ENCODE results near the gene PTTG1. TPM values are rescaled to one million over a fixed set of nuclear protein-coding genes. Genes with fewer than 3 reads are reported as not detected.

The PTTG1 gene
- total and polyA plus RNA-seq, 8 donors = 2.3 to 104 (median 23.9) TPM; not detected in 1

DNA sequence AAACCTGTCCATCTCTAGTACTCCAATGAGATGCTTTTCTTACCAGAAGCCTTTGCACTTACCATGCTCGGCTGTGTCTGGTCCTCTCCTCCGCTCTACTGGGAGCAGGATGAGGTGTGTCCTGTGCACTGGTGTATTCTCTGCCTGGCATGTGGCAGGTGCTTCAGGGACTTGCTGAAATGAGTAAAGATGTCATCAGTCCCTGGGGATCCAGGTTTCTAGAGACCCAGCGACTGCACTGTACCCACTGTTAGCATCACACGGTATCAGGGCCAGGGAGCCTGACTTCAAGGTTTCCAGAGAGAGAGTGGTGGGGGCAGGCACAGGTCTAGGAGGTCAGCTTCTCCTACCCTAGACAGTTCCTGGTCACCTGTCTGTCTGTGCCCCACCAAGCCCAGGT, 10.5 kb downstream of the PTTG1 start:
- no peak overlapping the region for H3K4me3 ChIP-seq
- H3K27me3 ChIP-seq = no peaks in the 10 kb centered on the region
- no peaks in the 10 kb centered on the region for H3K9me3 ChIP-seq
- TF ChIP-seq POLR2A (IDR thresholded peaks at IDR 0.05) (no peak), EP300 (IDR thresholded peaks at IDR 0.05) (no peak), POLR2AphosphoS5 (IDR thresholded peaks at IDR 0.05) (no peak)
- TF ChIP-seq, protein P1, sequence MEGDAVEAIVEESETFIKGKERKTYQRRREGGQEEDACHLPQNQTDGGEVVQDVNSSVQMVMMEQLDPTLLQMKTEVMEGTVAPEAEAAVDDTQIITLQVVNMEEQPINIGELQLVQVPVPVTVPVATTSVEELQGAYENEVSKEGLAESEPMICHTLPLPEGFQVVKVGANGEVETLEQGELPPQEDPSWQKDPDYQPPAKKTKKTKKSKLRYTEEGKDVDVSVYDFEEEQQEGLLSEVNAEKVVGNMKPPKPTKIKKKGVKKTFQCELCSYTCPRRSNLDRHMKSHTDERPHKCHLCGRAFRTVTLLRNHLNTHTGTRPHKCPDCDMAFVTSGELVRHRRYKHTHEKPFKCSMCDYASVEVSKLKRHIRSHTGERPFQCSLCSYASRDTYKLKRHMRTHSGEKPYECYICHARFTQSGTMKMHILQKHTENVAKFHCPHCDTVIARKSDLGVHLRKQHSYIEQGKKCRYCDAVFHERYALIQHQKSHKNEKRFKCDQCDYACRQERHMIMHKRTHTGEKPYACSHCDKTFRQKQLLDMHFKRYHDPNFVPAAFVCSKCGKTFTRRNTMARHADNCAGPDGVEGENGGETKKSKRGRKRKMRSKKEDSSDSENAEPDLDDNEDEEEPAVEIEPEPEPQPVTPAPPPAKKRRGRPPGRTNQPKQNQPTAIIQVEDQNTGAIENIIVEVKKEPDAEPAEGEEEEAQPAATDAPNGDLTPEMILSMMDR (IDR thresholded peaks at IDR 0.05) = no peak
- WGBS, 5 donors = 89 to 99% (median 95%) methylated on average over 4 of the region's 4 CpGs
- H3K36me3 ChIP-seq = peaks cover 0 to 4% (median 0%) of the 10 kb centered on the region in 4 donors
- no peak for DNase-seq
- intact Hi-C loops (cut with DNase I; ENCODE audit: low total_unique reads) = no loop called here
- H3K27ac ChIP-seq = no peak overlapping the region
- H3K4me1 ChIP-seq = peaks cover 0 to 7% (median 2%) of the 10 kb centered on the region in 4 donors

DNA sequence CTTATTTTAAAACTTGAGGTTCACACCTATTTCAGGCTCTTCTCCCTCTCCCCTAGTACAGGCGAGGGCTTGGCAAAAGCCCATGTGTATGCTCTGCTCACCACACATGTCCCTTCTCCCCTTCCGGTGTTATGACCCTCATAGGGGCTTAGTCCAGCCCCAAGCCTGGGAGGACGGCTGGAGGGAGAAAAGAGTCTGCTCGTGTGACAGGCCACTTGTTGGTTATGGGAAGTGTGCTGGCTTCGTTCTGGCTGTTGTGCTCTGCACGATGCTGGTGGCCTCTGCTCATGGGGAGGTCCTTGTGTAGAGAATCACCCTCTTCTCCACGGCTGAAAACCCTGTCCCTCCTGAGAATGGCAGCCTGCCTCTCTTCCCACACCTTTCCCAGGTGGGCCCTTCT, 11.1 kb downstream of the PTTG1 start:
- no peak overlapping the region for H3K4me3 ChIP-seq
- peaks cover 0 to 7% (median 2%) of the 10 kb centered on the region in 4 donors for H3K4me1 ChIP-seq
- DNase-seq = no peak
- peaks cover 0 to under 1% (median 0%) of the 10 kb centered on the region in 4 donors for H3K36me3 ChIP-seq
- intact Hi-C loops (cut with DNase I; ENCODE audit: low total_unique reads) = no loop called here
- no peak overlapping the region for H3K27ac ChIP-seq
- no peaks in the 10 kb centered on the region for H3K27me3 ChIP-seq
- 75 to 93% (median 92%) methylated on average over 7 of the region's 7 CpGs for WGBS, 5 donors
- H3K9me3 ChIP-seq = no peaks in the 10 kb centered on the region
- TF ChIP-seq POLR2AphosphoS5 (IDR thresholded peaks at IDR 0.05) = no peak
- TF ChIP-seq, protein P1 (IDR thresholded peaks at IDR 0.05) = no peak
- no peak for TF ChIP-seq EP300 (IDR thresholded peaks at IDR 0.05)
- no peak for TF ChIP-seq POLR2A (IDR thresholded peaks at IDR 0.05)

DNA sequence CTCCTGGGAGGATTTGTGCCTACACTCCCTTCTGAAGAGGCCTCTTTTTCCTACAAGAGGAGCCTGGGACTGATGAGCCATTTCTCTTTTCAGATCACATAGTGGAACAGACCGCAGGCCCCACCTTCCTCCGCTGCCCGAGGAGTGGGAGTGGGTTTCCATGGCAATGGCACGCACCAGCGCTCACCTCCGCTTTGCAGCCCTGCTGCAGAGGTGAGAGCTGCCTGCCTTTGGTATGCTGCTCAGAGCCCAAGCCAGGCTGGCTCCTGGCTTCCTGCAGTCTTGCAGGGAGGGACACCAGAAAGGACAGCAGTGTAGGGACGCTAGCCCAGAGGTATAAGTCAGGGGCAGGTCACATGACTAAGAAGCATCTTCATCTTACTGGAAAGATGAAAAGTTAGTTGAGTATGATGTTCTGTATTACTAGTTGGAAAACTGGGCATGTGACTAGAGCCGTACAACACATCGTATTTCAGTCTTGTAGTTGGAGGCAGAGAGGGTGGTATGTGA, 12.4 kb downstream of the PTTG1 start:
- Histone ChIP-seq H3K9me3 (no peaks in the 10 kb centered on the region), H3K27me3 (no peaks in the 10 kb centered on the region), H3K36me3 (no peaks in the 10 kb centered on the region), H3K4me1 (peaks cover 0 to 15% (median 11%) of the 10 kb centered on the region in 4 donors), H3K4me3 (no peak overlapping the region), H3K27ac (no peak overlapping the region)
- TF ChIP-seq EP300 (IDR thresholded peaks at IDR 0.05) = no peak
- no peak for TF ChIP-seq POLR2A (IDR thresholded peaks at IDR 0.05)
- no peak for TF ChIP-seq POLR2AphosphoS5 (IDR thresholded peaks at IDR 0.05)
- TF ChIP-seq, protein P1 (IDR thresholded peaks at IDR 0.05) = no peak
- 26 to 65% (median 39%) methylated on average over 9 of the region's 9 CpGs for WGBS, 5 donors
- peak in 1 of 2 donors; percentile 92 for DNase-seq
- intact Hi-C loops (cut with DNase I; ENCODE audit: low total_unique reads) = no loop called here

DNA sequence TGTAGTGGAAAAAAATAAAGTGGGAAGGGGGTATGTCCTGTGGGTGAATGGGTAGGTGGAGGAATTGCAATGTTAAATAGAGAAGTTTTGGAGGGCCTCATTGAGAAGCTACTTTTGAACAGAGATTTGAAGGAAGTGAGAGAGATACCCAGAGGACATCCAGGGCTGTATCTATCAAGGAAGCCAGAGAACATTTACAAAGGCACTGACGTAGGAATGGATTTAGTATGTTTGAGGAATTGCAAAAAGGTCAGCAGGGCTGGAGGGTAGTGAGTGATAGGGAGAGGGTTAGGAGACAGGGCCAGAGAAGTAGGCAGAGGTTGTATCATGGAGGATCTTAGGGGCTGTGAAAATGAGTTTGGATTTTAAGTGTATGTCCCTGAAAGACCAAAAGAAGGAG, 13.9 kb downstream of the PTTG1 start:
- TF ChIP-seq, protein P1 (IDR thresholded peaks at IDR 0.05) = no peak
- TF ChIP-seq POLR2AphosphoS5 (IDR thresholded peaks at IDR 0.05) (no peak), POLR2A (IDR thresholded peaks at IDR 0.05) (no peak), EP300 (IDR thresholded peaks at IDR 0.05) (no peak)
- H3K27ac ChIP-seq = no peak overlapping the region
- H3K9me3 ChIP-seq = no peaks in the 10 kb centered on the region
- intact Hi-C loops (cut with DNase I; ENCODE audit: low total_unique reads) = no loop called here
- peaks cover 0 to 15% (median 15%) of the 10 kb centered on the region in 4 donors for H3K4me1 ChIP-seq
- H3K36me3 ChIP-seq = no peaks in the 10 kb centered on the region
- no peak for DNase-seq
- H3K4me3 ChIP-seq = no peak overlapping the region
- no peaks in the 10 kb centered on the region for H3K27me3 ChIP-seq
- 68 to 80% (median 71%) methylated on average over 1 of the region's 1 CpG for WGBS, 5 donors
